H1 (cell line): ENCODE results near the gene HEATR5A. TPM values are rescaled to one million over a fixed set of nuclear protein-coding genes. Genes with fewer than 3 reads are reported as not detected.

Experiments used
- CTCF ChIA-PET: fragments of 300-600 bp; sonication (Branson Sonifier 250); formaldehyde crosslinking; loops from one replicate; lab custom pipeline; 2021; ENCODE audit not compliant: partially characterized antibody; lab: Charles Lee
- POLR2A ChIA-PET: fragments of 300-600 bp; sonication (Branson Sonifier 250); formaldehyde crosslinking; loops from one replicate; lab custom pipeline; 2021; ENCODE audit warnings: inconsistent platforms; ENCODE audit not compliant: partially characterized antibody; lab: Charles Lee
- DNase-seq, 2 experiments: peaks; one replicate each; pipeline versions ENCODE4 v3.0.0 to v3.0.0-alpha.2; 2010 to 2022; ENCODE audit warnings: low spot score in 2 of 2, low read depth in 1 of 2, mixed read lengths in 1 of 2
- FAIRE-seq: peaks from 2 replicates; lab custom pipeline; 2011; peaks lifted over from hg19 to GRCh38; lab: Jason Lieb, UNC
- H2AFZ ChIP-seq: 2 replicates; pipeline ENCODE4 v1.8.1; 2012; ENCODE audit warnings: low read length, inconsistent platforms
- H2AK5ac ChIP-seq: 2 replicates; pipeline ENCODE4 v1.6.1; 2013; ENCODE audit warnings: low read depth, low read length
- H2BK120ac ChIP-seq: replicated peaks from 2 replicates; pipeline ENCODE3; 2013; ENCODE audit warnings: low read depth, low read length, inconsistent platforms
- H2BK12ac ChIP-seq: 2 replicates; pipeline ENCODE4 v1.6.1; 2013; ENCODE audit warnings: low read depth, low read length
- H2BK15ac ChIP-seq: 2 replicates; pipeline ENCODE4 v1.6.1; 2013; ENCODE audit warnings: low read length
- H2BK20ac ChIP-seq: 2 replicates; pipeline ENCODE4 v1.6.1; 2013; ENCODE audit warnings: low read length
- H2BK5ac ChIP-seq: 2 replicates; pipeline ENCODE4 v1.6.1; 2013; ENCODE audit warnings: low read depth, low read length
- H3K14ac ChIP-seq: 2 replicates; pipeline ENCODE4 v1.6.1; 2013; ENCODE audit warnings: inconsistent platforms; ENCODE audit not compliant: insufficient read length
- H3K18ac ChIP-seq: 2 replicates; pipeline ENCODE4 v1.6.1; 2013; ENCODE audit warnings: low read length; ENCODE audit errors: extremely low read depth
- H3K23ac ChIP-seq: 2 replicates; pipeline ENCODE4 v1.6.1; 2013; ENCODE audit warnings: inconsistent platforms; ENCODE audit not compliant: insufficient read length
- H3K23me2 ChIP-seq: 2 replicates; pipeline ENCODE4 v1.6.1; 2013; ENCODE audit warnings: low read depth, low read length
- H3K27ac ChIP-seq: 2 replicates; pipeline ENCODE4 v1.6.1; 2011; ENCODE audit warnings: low read depth, low read length, inconsistent platforms
- H3K27me3 ChIP-seq, 4 experiments: replicated peaks in 1 of 4; 1 replicate in 1 of 4; 2 replicates in 3 of 4; pipeline versions ENCODE4 v1.6.1 to v1.8.1; 2011 to 2013; ENCODE audit warnings: low read length in 3 of 4, mild to moderate bottlenecking in 3 of 4, inconsistent platforms in 2 of 4, mixed read lengths in 2 of 4, moderate library complexity in 1 of 4; ENCODE audit not compliant: control insufficient read depth in 3 of 4, insufficient read depth in 3 of 4; ENCODE audit errors: extremely low read depth in 1 of 4
- H3K36me3 ChIP-seq, 4 experiments: 2 replicates each; pipeline versions ENCODE4 v1.6.1 to v1.8.1; 2011 to 2013; ENCODE audit warnings: mild to moderate bottlenecking in 4 of 4, low read length in 3 of 4, moderate library complexity in 2 of 4, control low read depth in 1 of 4, inconsistent platforms in 1 of 4; ENCODE audit not compliant: insufficient read depth in 4 of 4, control insufficient read depth in 2 of 4
- H3K4ac ChIP-seq: replicated peaks from 2 replicates; pipeline ENCODE3; 2013; ENCODE audit warnings: low read length, low read depth, mixed read lengths, inconsistent platforms; ENCODE audit not compliant: insufficient read length
- H3K4me1 ChIP-seq, 4 experiments: replicated peaks in 1 of 4; 1 replicate in 1 of 4; 2 replicates in 3 of 4; pipeline versions ENCODE4 v1.6.1 to v1.8.1; 2011 to 2013; ENCODE audit warnings: low read length in 3 of 4, inconsistent platforms in 2 of 4, mixed read lengths in 1 of 4; ENCODE audit not compliant: insufficient read depth in 4 of 4, control insufficient read depth in 3 of 4
- H3K4me2 ChIP-seq, 2 experiments: 2 replicates each; pipeline versions ENCODE4 v1.6.1 to v1.8.1; 2011 to 2013; ENCODE audit warnings: low read depth in 2 of 2, low read length in 2 of 2, control low read depth in 1 of 2, inconsistent platforms in 1 of 2, mild to moderate bottlenecking in 1 of 2; ENCODE audit not compliant: insufficient read depth in 1 of 2
- H3K4me3 ChIP-seq, 4 experiments: fragments of 200-600, 300-600 bp in 1 of 4; sonication (generic), shearing (Covaris generic), sonication (Bioruptor Twin) in 1 of 4; 2 replicates each; pipeline versions ENCODE4 v1.5.1 to v1.8.1; 2011 to 2016; ENCODE audit warnings: low read length in 4 of 4, low read depth in 3 of 4, control low read depth in 2 of 4, inconsistent platforms in 2 of 4, mild to moderate bottlenecking in 2 of 4, mixed read lengths in 1 of 4, moderate library complexity in 1 of 4; ENCODE audit not compliant: insufficient read depth in 2 of 4; ENCODE audit errors: extremely low read depth in 1 of 4
- H3K56ac ChIP-seq: replicated peaks from 2 replicates; pipeline ENCODE3; 2013; ENCODE audit warnings: low read depth, mild to moderate bottlenecking, mixed read lengths, low read length, inconsistent platforms; ENCODE audit not compliant: insufficient read length
- H3K79me1 ChIP-seq: 2 replicates; pipeline ENCODE4 v1.6.1; 2013; ENCODE audit warnings: low read depth, low read length, control low read depth
- H3K79me2 ChIP-seq, 2 experiments: 2 replicates each; pipeline versions ENCODE4 v1.6.1 to v1.8.1; 2012 to 2013; ENCODE audit warnings: low read length in 2 of 2, mild to moderate bottlenecking in 2 of 2, inconsistent platforms in 1 of 2; ENCODE audit not compliant: insufficient read depth in 2 of 2, control insufficient read depth in 1 of 2
- H3K9ac ChIP-seq, 4 experiments: replicated peaks in 1 of 4; 1 replicate in 1 of 4; 2 replicates in 3 of 4; pipeline versions ENCODE4 v1.6.1 to v1.8.1; 2011 to 2013; ENCODE audit warnings: low read depth in 3 of 4, low read length in 3 of 4, control low read depth in 2 of 4, mild to moderate bottlenecking in 2 of 4, moderate library complexity in 2 of 4, inconsistent platforms in 1 of 4; ENCODE audit errors: extremely low read depth in 1 of 4
- H3K9me3 ChIP-seq, 2 experiments: 2 replicates each; pipeline versions ENCODE4 v1.6.1 to v1.8.1; 2012 to 2013; ENCODE audit warnings: mild to moderate bottlenecking in 2 of 2, moderate library complexity in 2 of 2, control low read depth in 1 of 2, inconsistent platforms in 1 of 2, low read depth in 1 of 2, low read length in 1 of 2, mixed read lengths in 1 of 2; ENCODE audit not compliant: insufficient read depth in 2 of 2
- H4K20me1 ChIP-seq, 2 experiments: replicated peaks in 1 of 2; 2 replicates each; pipeline versions ENCODE3 to v1.8.1; 2011 to 2013; ENCODE audit warnings: inconsistent platforms in 2 of 2, low read length in 2 of 2, mild to moderate bottlenecking in 1 of 2; ENCODE audit not compliant: insufficient read depth in 2 of 2, control insufficient read depth in 1 of 2
- H4K5ac ChIP-seq: 2 replicates; pipeline ENCODE4 v1.6.1; 2013; ENCODE audit warnings: low read length, low read depth, mixed read lengths, inconsistent platforms; ENCODE audit not compliant: insufficient read length
- H4K8ac ChIP-seq: 2 replicates; pipeline ENCODE4 v1.8.0; 2013; ENCODE audit warnings: mild to moderate bottlenecking, moderate library complexity, low read length, inconsistent platforms; ENCODE audit not compliant: insufficient read depth; ENCODE audit errors: extremely low read depth
- H4K91ac ChIP-seq: replicated peaks from 2 replicates; pipeline ENCODE3; 2013; ENCODE audit warnings: low read length, mixed read lengths, inconsistent platforms; ENCODE audit not compliant: insufficient read length
- BACH1 ChIP-seq: IDR thresholded peaks from 2 replicates; pipeline ENCODE4 v1.6.1; 2012; ENCODE audit warnings: low read length, improper control_type of control experiment
- MAFK ChIP-seq: IDR thresholded peaks from 2 replicates; pipeline ENCODE4 v1.6.1; 2012; ENCODE audit warnings: low read depth, mild to moderate bottlenecking, improper control_type of control experiment, low read length
- NANOG ChIP-seq: IDR thresholded peaks from 2 replicates; pipeline ENCODE4 v1.6.1; 2011; ENCODE audit warnings: low read length, low read depth, mild to moderate bottlenecking, inconsistent platforms; ENCODE audit not compliant: insufficient read depth, poor library complexity, severe bottlenecking
- SAP30 ChIP-seq: fragments of 300-600 bp; sonication (generic); IDR thresholded peaks from 2 replicates; pipeline ENCODE4 v1.7.1; 2012; ENCODE audit warnings: low read length, moderate library complexity, mild to moderate bottlenecking, inconsistent platforms; ENCODE audit not compliant: insufficient read depth, insufficient replicate concordance
- SP1 ChIP-seq: IDR thresholded peaks from 2 replicates; pipeline ENCODE4 v1.6.1; 2011; ENCODE audit warnings: low read depth, low read length
- ZNF274 ChIP-seq: IDR thresholded peaks from 2 replicates; pipeline ENCODE4 v1.7.0; 2012; ENCODE audit warnings: low read length, borderline replicate concordance; ENCODE audit errors: extremely low read depth
- WGBS, 2 experiments: shearing (Covaris generic) in 1 of 2; methylation state at CpG; one replicate each; pipeline versions ENCODE4 v1.1.6 to v1.1.7; 2013 to 2015; ENCODE audit warnings: low lambda C conversion rate in 2 of 2, mixed read lengths in 2 of 2, inconsistent platforms in 1 of 2, low coverage in 1 of 2, missing lambda C conversion rate in 1 of 2; ENCODE audit not compliant: insufficient replicate concordance in 2 of 2, insufficient coverage in 1 of 2, insufficient read length in 1 of 2; ENCODE audit errors: extremely low coverage in 1 of 2, missing lambda C conversion rate in 1 of 2; 5-methylcytosine and 5-hydroxymethylcytosine counted together
- polyA plus RNA-seq, 7 experiments: library from polyadenylated mRNA; depleted of rRNA in 3 of 7; stranded (reverse) in 5 of 7; unstranded in 2 of 7; fragments of >200 nt in 5 of 7; fragments of 200-250 nt in 2 of 7; gene quantifications; 1 replicate in 5 of 7; 2 replicates in 1 of 7; 4 replicates in 1 of 7; pipeline versions ENCODE4 v1.2.1 to v1.2.3, GENCODE V29; 2011 to 2013; ENCODE audit warnings: missing spikeins in 2 of 7, mixed read lengths in 2 of 7
- total RNA-seq: library from RNA; stranded (reverse); fragmentation: NEBNext Ultra II Directional; extraction: Animal tissue kit (Norgen Biotek cat#: 25700); gene quantifications from 2 replicates; pipeline ENCODE4 v1.2.1, GENCODE V29; 2021
- TF ChIP-seq, protein P1 (sequence below): IDR thresholded peaks from 2 replicates; pipeline ENCODE4 v1.6.1; 2012; ENCODE audit warnings: low read length, inconsistent platforms

HEATR5A gene
- total and polyA plus RNA-seq, 2 of the 8 experiments (the other 6 are each of a cell fraction or from before 2014, with no cell fraction given), result 9.0 to 36.2 TPM

- no peak for FAIRE-seq
- CTCF ChIA-PET, result interaction anchor here (0.6 kb wide), 1 partner anchor 14 kb away, joined by 5 read pairs; no protein-coding TSS in a partner anchor
- TF ChIP-seq ZNF274, result no peak
- TF ChIP-seq NANOG, result no peak
- no peak for TF ChIP-seq SAP30
- no peak for TF ChIP-seq BACH1
- TF ChIP-seq MAFK, result no peak
- TF ChIP-seq SP1, result no peak
- TF ChIP-seq, protein P1, sequence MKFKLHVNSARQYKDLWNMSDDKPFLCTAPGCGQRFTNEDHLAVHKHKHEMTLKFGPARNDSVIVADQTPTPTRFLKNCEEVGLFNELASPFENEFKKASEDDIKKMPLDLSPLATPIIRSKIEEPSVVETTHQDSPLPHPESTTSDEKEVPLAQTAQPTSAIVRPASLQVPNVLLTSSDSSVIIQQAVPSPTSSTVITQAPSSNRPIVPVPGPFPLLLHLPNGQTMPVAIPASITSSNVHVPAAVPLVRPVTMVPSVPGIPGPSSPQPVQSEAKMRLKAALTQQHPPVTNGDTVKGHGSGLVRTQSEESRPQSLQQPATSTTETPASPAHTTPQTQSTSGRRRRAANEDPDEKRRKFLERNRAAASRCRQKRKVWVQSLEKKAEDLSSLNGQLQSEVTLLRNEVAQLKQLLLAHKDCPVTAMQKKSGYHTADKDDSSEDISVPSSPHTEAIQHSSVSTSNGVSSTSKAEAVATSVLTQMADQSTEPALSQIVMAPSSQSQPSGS, result no peak
Measured at GRCh38 chr14:31280132-31280870, 140.0 kb downstream of the HEATR5A start.

More at GRCh38 chr14:31280132-31280870, 140.0 kb downstream of the HEATR5A start:
- no peak overlapping the region for H2BK5ac ChIP-seq
- H2BK120ac ChIP-seq, result no peak overlapping the region
- H4K8ac ChIP-seq, result no peak overlapping the region
- DNase-seq, result no peak
- H3K27ac ChIP-seq, result no peak overlapping the region
- H4K20me1 ChIP-seq, result no peaks in the 10 kb centered on the region
- 74% methylated on average over 4 of the region's 4 CpGs; no CpG with 5 or more reads in 1 of the 2 experiments for WGBS, 2 experiments
- no peak overlapping the region for H4K91ac ChIP-seq
- H2AK5ac ChIP-seq, result no peak overlapping the region
- no peak overlapping the region for H3K56ac ChIP-seq
- H2BK12ac ChIP-seq, result no peak overlapping the region
- no peak overlapping the region for H4K5ac ChIP-seq
- POLR2A ChIA-PET, result no interaction called here
- no peaks in the 10 kb centered on the region for H3K23me2 ChIP-seq
- H3K9ac ChIP-seq, result no peak overlapping the region
- H3K23ac ChIP-seq, result no peak overlapping the region
- H3K9me3 ChIP-seq, result peaks cover 13 to 30% of the 10 kb centered on the region in 2 experiments
- H3K36me3 ChIP-seq, result peaks cover 0 to 3% (median 0%) of the 10 kb centered on the region in 4 experiments; a peak in 2 of 8 replicates
- H3K14ac ChIP-seq, result no peak overlapping the region
- no peaks in the 10 kb centered on the region for H3K79me2 ChIP-seq
- H3K4me1 ChIP-seq, result no peaks in the 10 kb centered on the region
- H2AFZ ChIP-seq, result no peak overlapping the region
- H3K4me2 ChIP-seq, result no peak overlapping the region
- no peak overlapping the region for H2BK20ac ChIP-seq
- H3K4ac ChIP-seq, result no peak overlapping the region
- no peak overlapping the region for H2BK15ac ChIP-seq
- H3K4me3 ChIP-seq, result no peak overlapping the region
- no peak overlapping the region for H3K18ac ChIP-seq
- no peaks in the 10 kb centered on the region for H3K79me1 ChIP-seq
- H3K27me3 ChIP-seq, result no peaks in the 10 kb centered on the region
